Measurements from ENCODE around the gene MRGPRD. TPM values are rescaled to one million over a fixed set of nuclear protein-coding genes. Genes with fewer than 3 reads are reported as not detected.

Gene MRGPRD
- total and polyA plus RNA-seq, 10 of the 15 experiments (the other 5 are each of a cell fraction or from before 2014, with no cell fraction given) = not detected

DNA sequence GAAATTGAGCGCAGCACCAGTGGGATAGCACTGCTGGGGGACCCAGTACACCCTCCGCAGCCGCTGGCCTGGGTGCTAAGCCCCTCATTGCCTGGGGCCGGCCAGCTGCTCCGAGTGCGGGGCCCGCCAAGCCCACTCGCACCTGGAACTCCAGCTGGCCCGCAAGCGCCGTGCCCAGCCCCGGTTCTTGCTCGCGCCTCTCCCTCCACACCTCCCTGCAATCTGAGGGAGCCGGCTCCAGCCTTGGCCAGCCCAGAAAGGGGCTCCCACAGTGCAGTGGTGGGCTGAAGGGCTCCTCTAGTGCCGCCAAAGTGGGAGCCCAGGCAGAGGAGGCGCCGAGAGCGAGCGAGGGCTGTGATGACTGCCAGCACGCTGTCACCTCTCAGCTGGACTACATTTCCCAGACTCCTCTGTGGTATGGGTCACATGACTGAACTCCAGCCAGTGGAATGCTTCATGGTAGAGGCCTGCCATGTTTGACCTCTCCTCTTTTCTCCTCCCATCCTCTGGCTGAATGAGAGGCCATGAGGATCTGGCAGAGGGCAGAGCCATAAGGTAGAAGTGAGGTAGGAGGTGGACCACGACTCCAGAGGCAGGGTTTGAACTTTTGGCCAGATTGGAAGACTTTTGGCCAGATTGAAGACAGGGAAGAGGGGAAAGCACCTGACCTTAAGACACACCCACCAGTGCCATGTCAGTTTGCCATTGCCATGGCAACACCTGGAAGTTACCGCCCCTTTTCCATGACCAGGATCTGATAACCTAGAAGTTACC lies 6.2 kb downstream of the MRGPRD start:
- intact Hi-C loops (cut with micrococcal nuclease; ENCODE audit: unreplicated experiment) (no loop called here), in situ Hi-C loops (cut with MboI) (no loop called here)
- CTCF ChIA-PET = no interaction called here
- peak overlapping the region; percentile 72 for H2AFZ ChIP-seq (ENCODE audit: control insufficient read depth, low read depth, low read length)
- WGBS (ENCODE audit: insufficient coverage, insufficient replicate concordance, low lambda C conversion rate, missing lambda C conversion rate) = 75% methylated on average over 23 of the region's 23 CpGs
- SMC1A ChIA-PET (ENCODE audit: uncharacterized antibody, unreplicated experiment) = no interaction called here
- RAD21 ChIA-PET (ENCODE audit: unreplicated experiment) = no interaction called here
- H3K4me2 ChIP-seq (ENCODE audit: control insufficient read depth, insufficient read depth) = no peak overlapping the region
- FAIRE-seq (peak; percentile 66), ATAC-seq (peak; percentile 84), DNase-seq (ENCODE audit: low read depth, low spot score) (no peak)
- no peaks in the 10 kb centered on the region; a peak in 2 of 4 replicates for H3K27me3 ChIP-seq (replicated peaks in 1 of 2; ENCODE audit: control insufficient read depth in 2 of 2, insufficient read depth in 2 of 2, low read length in 1 of 2)
- H3K4me3 ChIP-seq = no peak overlapping the region
- no peaks in the 10 kb centered on the region for H3K4me1 ChIP-seq (ENCODE audit: control insufficient read depth, insufficient read depth, low read length)
- POLR2A ChIA-PET = interaction anchor here (0.6 kb wide), 1 partner anchor 394 kb away, joined by 3 read pairs; no protein-coding TSS in a partner anchor
- no peak overlapping the region for H3K27ac ChIP-seq (ENCODE audit: control insufficient read depth, insufficient read depth)
- no TSS peak for BruUV-seq (replicated peaks)
- H4K20me1 ChIP-seq (ENCODE audit: control insufficient read depth, insufficient read depth) = no peaks in the 10 kb centered on the region
- H3K9ac ChIP-seq (ENCODE audit: control insufficient read depth, insufficient read depth, low read length) = no peak overlapping the region
- H3K79me2 ChIP-seq (ENCODE audit: control insufficient read depth, insufficient read depth, low read length) = no peaks in the 10 kb centered on the region
- H3K9me3 ChIP-seq (replicated peaks; ENCODE audit: control insufficient read depth, insufficient read depth, low read length) = no peaks in the 10 kb centered on the region
- no peaks in the 10 kb centered on the region for H3K36me3 ChIP-seq (ENCODE audit: control insufficient read depth in 2 of 2, insufficient read depth in 2 of 2, low read length in 1 of 2)
- TF ChIP-seq NR2C1 (IDR thresholded peaks at IDR 0.05) (0 out of 2 replicates have a peak, but pooled peaks have one; percentile 13), HDGF (IDR thresholded peaks at IDR 0.05) (no peak), HCFC1 (IDR thresholded peaks at IDR 0.05; ENCODE audit: low read length) (peak; percentile 65), MYB (IDR thresholded peaks at IDR 0.05; ENCODE audit: borderline replicate concordance, low read depth, low read length) (no peak), RAD51 (IDR thresholded peaks at IDR 0.05) (peak; percentile 56; the same call in 1 of the 2 replicates), ZNF622 (IDR thresholded peaks at IDR 0.05) (no peak), SIX5 (IDR thresholded peaks at IDR 0.05; ENCODE audit: low read depth, low read length, severe bottlenecking) (peak; percentile 66), YY1 (IDR thresholded peaks at IDR 0.05; ENCODE audit: low read depth, low read length) (peak; percentile 89), BCLAF1 (IDR thresholded peaks at IDR 0.05) (no peak), SMARCA5 (IDR thresholded peaks at IDR 0.05) (no peak), USF2 (IDR thresholded peaks at IDR 0.05; ENCODE audit: borderline replicate concordance, low read depth, low read length) (peak; percentile 17; the same call in 1 of the 2 replicates), RUNX3 (IDR thresholded peaks at IDR 0.05; ENCODE audit: low read length) (peak; percentile 42; the same call in 1 of the 2 replicates), PKNOX1 (IDR thresholded peaks at IDR 0.05) (peak; percentile 74)
- TF ChIP-seq, protein P1, sequence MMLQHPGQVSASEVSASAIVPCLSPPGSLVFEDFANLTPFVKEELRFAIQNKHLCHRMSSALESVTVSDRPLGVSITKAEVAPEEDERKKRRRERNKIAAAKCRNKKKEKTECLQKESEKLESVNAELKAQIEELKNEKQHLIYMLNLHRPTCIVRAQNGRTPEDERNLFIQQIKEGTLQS (IDR thresholded peaks at IDR 0.05; ENCODE audit: borderline replicate concordance, extremely low read depth, low read depth, low read length) = peak; percentile 47; the same call in 1 of the 2 replicates
- TF ChIP-seq, protein P2, sequence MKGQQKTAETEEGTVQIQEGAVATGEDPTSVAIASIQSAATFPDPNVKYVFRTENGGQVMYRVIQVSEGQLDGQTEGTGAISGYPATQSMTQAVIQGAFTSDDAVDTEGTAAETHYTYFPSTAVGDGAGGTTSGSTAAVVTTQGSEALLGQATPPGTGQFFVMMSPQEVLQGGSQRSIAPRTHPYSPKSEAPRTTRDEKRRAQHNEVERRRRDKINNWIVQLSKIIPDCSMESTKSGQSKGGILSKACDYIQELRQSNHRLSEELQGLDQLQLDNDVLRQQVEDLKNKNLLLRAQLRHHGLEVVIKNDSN (IDR thresholded peaks at IDR 0.05; ENCODE audit: borderline replicate concordance, extremely low read length, insufficient read depth, low read depth, low read length) = peak; percentile 64

All from GM12878 (cell line).